ENCODE measurements around the gene GJD2.

Gene GJD2

DNA sequence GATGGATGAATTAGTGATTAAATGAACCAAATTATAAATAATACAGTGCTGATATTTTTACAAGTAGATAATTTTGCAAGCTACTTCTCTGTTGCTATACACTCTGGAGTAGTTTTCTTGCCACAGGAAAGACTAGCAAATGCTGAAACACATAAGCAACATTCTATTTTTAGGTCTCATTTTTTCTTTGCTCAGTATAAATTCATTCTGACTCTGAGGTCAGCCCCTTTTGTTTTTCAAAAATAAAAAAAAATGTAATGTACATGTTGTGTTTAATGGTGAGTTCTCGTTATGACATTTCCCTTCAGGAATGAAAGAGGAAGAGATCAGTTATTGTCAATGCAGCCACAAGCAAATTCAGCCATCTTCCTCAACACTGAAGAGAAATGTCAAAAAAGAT is 24.9 kb downstream of the GJD2 start:
- DNase-seq (ENCODE audit: extremely low read depth, low read depth) = no peak
- TF ChIP-seq CTCF (IDR thresholded peaks at IDR 0.05; ENCODE audit: low read depth, low read length, missing control alignments) = no peak
- H3K4me3 ChIP-seq (replicated peaks; ENCODE audit: low read depth, low read length) = no peak overlapping the region

DNA sequence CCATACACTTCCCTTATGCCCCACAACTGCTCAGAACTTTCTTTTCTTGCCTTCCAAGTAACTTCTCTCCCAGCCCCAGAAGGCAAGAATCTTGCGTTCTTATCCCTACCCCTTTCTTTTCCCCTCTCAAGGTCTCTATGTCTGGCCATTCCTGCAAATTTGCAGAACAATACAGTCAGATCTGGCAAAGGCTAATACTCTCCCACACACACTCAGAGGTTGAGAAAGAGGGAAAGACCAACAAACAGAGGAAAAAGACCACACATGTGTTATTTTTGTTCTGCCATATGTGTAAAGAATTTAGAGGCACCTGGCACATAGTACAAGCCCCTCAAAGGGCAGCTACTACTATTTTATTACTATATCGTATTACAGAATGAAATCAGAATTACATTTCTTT is 25.7 kb downstream of the GJD2 start:
- no peak for TF ChIP-seq CTCF (IDR thresholded peaks at IDR 0.05; ENCODE audit: low read depth, low read length, missing control alignments)
- DNase-seq (ENCODE audit: extremely low read depth, low read depth) = no peak
- H3K4me3 ChIP-seq (replicated peaks; ENCODE audit: low read depth, low read length) = no peak overlapping the region

GRCh38 chr15:34726406-34727100 is 28.2 kb downstream of the GJD2 start:
- no peak for DNase-seq (ENCODE audit: extremely low read depth, low read depth)
- no peak for TF ChIP-seq CTCF (IDR thresholded peaks at IDR 0.05; ENCODE audit: low read depth, low read length, missing control alignments)
- H3K4me3 ChIP-seq (replicated peaks; ENCODE audit: low read depth, low read length) = no peak overlapping the region

GRCh38 chr15:34725556-34725955 is 29.2 kb downstream of the GJD2 start:
- no peak overlapping the region for H3K4me3 ChIP-seq (replicated peaks; ENCODE audit: low read depth, low read length)
- DNase-seq (ENCODE audit: extremely low read depth, low read depth) = no peak
- no peak for TF ChIP-seq CTCF (IDR thresholded peaks at IDR 0.05; ENCODE audit: low read depth, low read length, missing control alignments)

DNA sequence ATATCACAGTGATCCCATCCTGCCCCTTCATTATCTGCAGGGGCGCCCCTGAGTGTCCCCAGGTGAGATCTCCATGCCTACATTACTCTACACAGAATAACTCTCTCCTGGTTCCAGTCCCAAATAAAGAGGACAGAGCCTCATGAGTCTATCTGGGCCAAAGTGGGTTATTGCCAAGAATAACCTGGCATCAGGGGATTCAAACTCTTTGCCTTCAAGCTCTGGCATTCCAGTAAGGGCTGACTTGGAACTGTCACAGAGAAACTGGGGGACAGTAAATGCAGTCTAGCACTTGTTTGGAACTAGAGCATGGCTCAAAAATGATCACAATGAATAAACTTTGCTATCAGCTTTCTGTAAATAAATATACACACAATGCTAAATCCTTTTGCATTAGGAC is 30.3 kb downstream of the GJD2 start:
- no peak for DNase-seq (ENCODE audit: extremely low read depth, low read depth)
- no peak overlapping the region for H3K4me3 ChIP-seq (replicated peaks; ENCODE audit: low read depth, low read length)
- TF ChIP-seq CTCF (IDR thresholded peaks at IDR 0.05; ENCODE audit: low read depth, low read length, missing control alignments) = no peak

GRCh38 chr15:34722439-34722836 is 32.4 kb downstream of the GJD2 start:
- peak; percentile 11 for TF ChIP-seq CTCF (IDR thresholded peaks at IDR 0.05; ENCODE audit: low read depth, low read length, missing control alignments)
- no peak overlapping the region for H3K4me3 ChIP-seq (replicated peaks; ENCODE audit: low read depth, low read length)
- DNase-seq (ENCODE audit: extremely low read depth, low read depth) = no peak
